Stomach (tissue), 4 donors: ENCODE data around the gene NCAPH2.

Experiments
- POLR2A ChIP-seq, 4 donors: fragments of 450-650 bp; IDR thresholded peaks; one replicate each; pipeline ENCODE4 v1.6.1; 2016; ENCODE audit warnings: antibody characterized with exemption in 4 of 4, control low read depth in 2 of 4, mild to moderate bottlenecking in 1 of 4, moderate library complexity in 1 of 4
- TF ChIP-seq, protein P1 (sequence below), 7 experiments: fragments of 450-650 bp in 4 of 7; fragments of 200-600 bp in 3 of 7; sonication (generic) in 3 of 7; IDR thresholded peaks; one replicate each; pipeline ENCODE4 v1.5.1; 2016 to 2019; ENCODE audit warnings: antibody characterized with exemption in 7 of 7, control low read depth in 2 of 7, mild to moderate bottlenecking in 1 of 7

DNA sequence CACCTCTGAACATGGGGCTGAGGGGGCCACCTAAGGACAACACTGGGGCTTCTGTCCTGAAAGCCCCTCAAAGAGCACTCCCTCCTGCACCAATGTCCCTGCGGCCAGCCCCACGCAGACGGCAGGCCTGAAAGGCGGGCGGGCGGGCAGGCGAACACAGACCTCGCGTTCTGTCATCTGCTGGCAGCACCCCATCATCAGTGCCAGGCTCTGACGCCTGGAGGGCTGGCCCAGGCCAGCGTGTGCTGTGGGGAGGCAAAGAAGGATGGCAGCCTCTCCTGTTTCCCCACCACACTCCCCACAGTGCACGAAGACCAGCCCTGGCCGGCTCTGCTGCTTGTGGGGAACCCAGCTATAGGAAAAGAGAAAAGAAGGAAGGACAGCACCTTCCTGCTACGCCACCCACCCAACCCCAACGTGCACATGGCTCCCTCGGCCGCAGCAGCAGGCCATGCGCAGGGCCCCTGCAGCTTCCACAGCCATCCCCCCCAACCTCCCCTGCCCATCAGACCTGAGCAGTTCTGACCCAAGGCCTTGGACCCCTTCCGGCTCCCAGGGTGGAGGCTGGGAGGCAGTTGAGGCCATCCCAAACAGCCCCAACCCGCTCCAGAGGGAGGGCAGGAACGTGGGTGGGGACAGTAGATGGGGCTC, 36.7 kb upstream of the NCAPH2 start:
- TF ChIP-seq, protein P1, sequence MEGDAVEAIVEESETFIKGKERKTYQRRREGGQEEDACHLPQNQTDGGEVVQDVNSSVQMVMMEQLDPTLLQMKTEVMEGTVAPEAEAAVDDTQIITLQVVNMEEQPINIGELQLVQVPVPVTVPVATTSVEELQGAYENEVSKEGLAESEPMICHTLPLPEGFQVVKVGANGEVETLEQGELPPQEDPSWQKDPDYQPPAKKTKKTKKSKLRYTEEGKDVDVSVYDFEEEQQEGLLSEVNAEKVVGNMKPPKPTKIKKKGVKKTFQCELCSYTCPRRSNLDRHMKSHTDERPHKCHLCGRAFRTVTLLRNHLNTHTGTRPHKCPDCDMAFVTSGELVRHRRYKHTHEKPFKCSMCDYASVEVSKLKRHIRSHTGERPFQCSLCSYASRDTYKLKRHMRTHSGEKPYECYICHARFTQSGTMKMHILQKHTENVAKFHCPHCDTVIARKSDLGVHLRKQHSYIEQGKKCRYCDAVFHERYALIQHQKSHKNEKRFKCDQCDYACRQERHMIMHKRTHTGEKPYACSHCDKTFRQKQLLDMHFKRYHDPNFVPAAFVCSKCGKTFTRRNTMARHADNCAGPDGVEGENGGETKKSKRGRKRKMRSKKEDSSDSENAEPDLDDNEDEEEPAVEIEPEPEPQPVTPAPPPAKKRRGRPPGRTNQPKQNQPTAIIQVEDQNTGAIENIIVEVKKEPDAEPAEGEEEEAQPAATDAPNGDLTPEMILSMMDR (IDR thresholded peaks at IDR 0.05): no peak
- TF ChIP-seq POLR2A (IDR thresholded peaks at IDR 0.05): no peak
